K562 (cell line): Measurements from ENCODE around the gene SNCB. TPM values are rescaled to one million over a fixed set of nuclear protein-coding genes. Genes with fewer than 3 reads are reported as not detected.

Experiments used
- BRF2 ChIP-seq: IDR thresholded peaks from 3 replicates; pipeline ENCODE4 v1.6.1; 2011; ENCODE audit warnings: borderline replicate concordance, mild to moderate bottlenecking; ENCODE audit not compliant: insufficient read length, insufficient read depth
- CBX1 ChIP-seq: sonication (generic); IDR thresholded peaks from 2 replicates; pipeline ENCODE4 v1.6.1; 2016; ENCODE audit warnings: antibody characterized with exemption, low read depth, mild to moderate bottlenecking
- EGR1 ChIP-seq: fragments of 450-650 bp; conservative IDR thresholded peaks from 2 replicates; pipeline ENCODE4 v1.6.1; 2017; ENCODE audit warnings: mild to moderate bottlenecking
- ELF1 ChIP-seq: fragments of 200-800 bp; sonication (Bioruptor generic); IDR thresholded peaks from 2 replicates; pipeline ENCODE4 v1.6.1; 2016; ENCODE audit warnings: missing genetic modification characterization, missing compliant biosample characterization
- FOS ChIP-seq: IDR thresholded peaks from 3 replicates; pipeline ENCODE4 v1.6.1; 2011; ENCODE audit not compliant: insufficient read length; ENCODE audit errors: extremely low read depth
- GMEB1 ChIP-seq: fragments of 250-450 bp; sonication (Bioruptor Pico); IDR thresholded peaks from 2 replicates; pipeline ENCODE4 v1.4.0; 2020; ENCODE audit warnings: mild to moderate bottlenecking
- ILF3 ChIP-seq: fragments of 450-650 bp; IDR thresholded peaks from 2 replicates; pipeline ENCODE4 v1.6.1; 2018; ENCODE audit warnings: antibody characterized with exemption, mild to moderate bottlenecking, moderate library complexity, borderline replicate concordance
- MCM3 ChIP-seq: fragments of 450-650 bp; IDR thresholded peaks from 2 replicates; pipeline ENCODE4 v1.6.1; 2016
- NRF1 ChIP-seq, 2 experiments: fragments of 450-650 bp; IDR thresholded peaks in 1 of 2; conservative IDR thresholded peaks in 1 of 2; 2 replicates each; pipeline ENCODE4 v1.6.1; 2014; ENCODE audit warnings: mild to moderate bottlenecking in 2 of 2
- SIRT6 ChIP-seq: IDR thresholded peaks from one replicate; pipeline ENCODE4 v1.6.1; 2012; ENCODE audit warnings: low read depth, mild to moderate bottlenecking, control low read depth, inconsistent platforms, low read length, moderate library complexity
- SMAD2 ChIP-seq: fragments of 150-350 bp; IDR thresholded peaks from 2 replicates; pipeline ENCODE4 v1.6.1; 2014; ENCODE audit warnings: low read depth, mild to moderate bottlenecking, low read length
- SMARCE1 ChIP-seq: fragments of 450-650 bp; IDR thresholded peaks from 2 replicates; pipeline ENCODE4 v1.7.1; 2016; ENCODE audit warnings: mild to moderate bottlenecking
- SRSF9 ChIP-seq: fragments of 200-400 bp; formaldehyde crosslinking; IDR thresholded peaks from 2 replicates; pipeline ENCODE4 v1.6.1; 2017; ENCODE audit warnings: low read depth, low read length, borderline replicate concordance
- U2AF1 ChIP-seq: fragments of 200-400 bp; formaldehyde crosslinking; optimal IDR thresholded peaks from 2 replicates; pipeline ENCODE3; 2017; ENCODE audit warnings: mild to moderate bottlenecking, low read depth, low read length, moderate library complexity
- XRCC4 ChIP-seq: IDR thresholded peaks from one replicate; pipeline ENCODE4 v1.6.1; 2011; ENCODE audit not compliant: insufficient read depth, insufficient read length; ENCODE audit errors: extremely low read depth
- ZBTB12 ChIP-seq: fragments of 250-450 bp; sonication (Bioruptor Pico); IDR thresholded peaks from 2 replicates; pipeline ENCODE4 v1.4.0; 2020
- ZBTB43 ChIP-seq: sonication (generic); formaldehyde crosslinking; IDR thresholded peaks from 2 replicates; pipeline ENCODE4 v1.8.0; 2023; ENCODE audit warnings: mild to moderate bottlenecking, missing genetic modification reagents
- ZBTB5 ChIP-seq: fragments of 450-650 bp; IDR thresholded peaks from 2 replicates; pipeline ENCODE4 v1.6.1; 2017; ENCODE audit warnings: antibody characterized with exemption
- ZC3H4 ChIP-seq: sonication (generic); formaldehyde crosslinking; IDR thresholded peaks from 2 replicates; pipeline ENCODE4 v1.9.0; 2021; ENCODE audit warnings: missing genetic modification reagents, borderline replicate concordance
- ZFP36 ChIP-seq: fragments of 150-350 bp; IDR thresholded peaks from 2 replicates; pipeline ENCODE4 v1.6.1; 2018; ENCODE audit warnings: low read length, low read depth; ENCODE audit not compliant: partially characterized antibody
- ZNF121 ChIP-seq: sonication (generic); formaldehyde crosslinking; conservative IDR thresholded peaks from 2 replicates; pipeline ENCODE4 v1.8.0; 2022; ENCODE audit warnings: missing genetic modification reagents
- ZNF507 ChIP-seq: conservative IDR thresholded peaks from 2 replicates; pipeline ENCODE4 v1.6.1; 2017; ENCODE audit warnings: missing genetic modification characterization, missing compliant biosample characterization
- polyA plus RNA-seq, 8 experiments: library from polyadenylated mRNA; depleted of rRNA in 4 of 8; stranded (reverse) in 5 of 8; unstranded in 3 of 8; fragments of >200 nt; fragmentation: Nextera tagmentation in 2 of 8; fragmentation: Illumina TruSeq in 1 of 8; extraction: Ambion mirVana in 2 of 8; extraction: Trizol in 1 of 8; gene quantifications; 2 replicates each; pipeline versions ENCODE4 v1.2.1 to v1.2.3, GENCODE V29; 2011 to 2014; ENCODE audit warnings: inconsistent platforms in 1 of 8, missing spikeins in 1 of 8
- total RNA-seq, 7 experiments: library from RNA; depleted of rRNA in 6 of 7; stranded (reverse); fragments of >200 nt in 6 of 7; fragmentation: Illumina TruSeq in 2 of 7; extraction: Trizol in 2 of 7; gene quantifications; 2 replicates each; pipeline versions ENCODE4 v1.2.1 to v1.2.3, GENCODE V29; 2011 to 2021; ENCODE audit warnings: low replicate concordance in 1 of 7

SNCB gene
- total and polyA plus RNA-seq, 9 of the 15 experiments (the other 6 are each of a cell fraction or from before 2014, with no cell fraction given), result not detected

GRCh38 chr5:176647030-176647842, 16.9 kb upstream of the SNCB start, which contains the start of gene TSPAN17 (continued):
- TF ChIP-seq ZBTB5, result no peak
- peak; percentile 86 for TF ChIP-seq GMEB1 (CRISPR knock-in tag)
- no peak; the same call in 1 of the 2 replicates for TF ChIP-seq CBX1
- TF ChIP-seq ZNF121 (CRISPR knock-in tag), result no peak
- TF ChIP-seq SMAD2, result no peak
- TF ChIP-seq NRF1 (conservative IDR thresholded peaks at IDR 0.05 in 1 of 2, IDR thresholded peaks at IDR 0.05 in 1 of 2), result peak; percentile 91 to 92
- TF ChIP-seq ZNF507 (tag), result no peak
- no peak for TF ChIP-seq SMARCE1
- no peak for TF ChIP-seq ZBTB43
- no peak for TF ChIP-seq SIRT6
- TF ChIP-seq MCM3, result no peak
- TF ChIP-seq EGR1, result peak; percentile 91
- TF ChIP-seq U2AF1, result no peak
- no peak for TF ChIP-seq XRCC4
- no peak for TF ChIP-seq ELF1 (tag)
- no peak for TF ChIP-seq FOS
- no peak for TF ChIP-seq ZFP36
- TF ChIP-seq BRF2, result no peak
- no peak for TF ChIP-seq ZC3H4
- TF ChIP-seq SRSF9, result no peak
- no peak for TF ChIP-seq ILF3
- TF ChIP-seq ZBTB12, result no peak
